Ovary (tissue), 9 donors: Measurements from ENCODE around the gene COL4A3. TPM values are rescaled to one million over a fixed set of nuclear protein-coding genes. Genes with fewer than 3 reads are reported as not detected.

ENCODE experiments used
- DNase-seq, 5 donors: peaks; one replicate each; pipeline ENCODE4 v3.0.0-alpha.2; 2019 to 2020
- H3K27ac ChIP-seq, 2 donors: fragments of 200-600 bp; one replicate each; pipeline versions ENCODE4 v1.5.1 to v1.8.0; 2019 to 2022
- H3K27me3 ChIP-seq: fragments of 200-600 bp; one replicate; pipeline ENCODE4 v1.8.0; 2022
- H3K36me3 ChIP-seq: fragments of 200-600 bp; sonication (generic); one replicate; pipeline ENCODE4 v1.5.1; 2019
- H3K4me1 ChIP-seq: one replicate; pipeline ENCODE4 v1.8.1; 2013; ENCODE audit warnings: mild to moderate bottlenecking, moderate library complexity; ENCODE audit not compliant: insufficient read depth
- H3K4me3 ChIP-seq: fragments of 200-600 bp; sonication (generic); one replicate; pipeline ENCODE4 v1.5.1; 2017
- H3K9me3 ChIP-seq, 2 donors: fragments of 200-600 bp in 1 of 2; sonication (generic) in 1 of 2; one replicate each; pipeline versions ENCODE4 v1.5.1 to v1.8.1; 2013 to 2019; ENCODE audit warnings: mild to moderate bottlenecking in 1 of 2, moderate library complexity in 1 of 2
- CTCF ChIP-seq, 3 donors: fragments of 450-650 bp in 2 of 3; fragments of 200-600 bp in 1 of 3; IDR thresholded peaks; one replicate each; pipeline versions ENCODE4 v1.5.1 to v1.8.0; 2016 to 2022; ENCODE audit warnings: antibody characterized with exemption in 3 of 3, mild to moderate bottlenecking in 1 of 3
- EP300 ChIP-seq: sonication (generic); formaldehyde crosslinking; IDR thresholded peaks from one replicate; pipeline ENCODE4 v1.6.1; 2017; ENCODE audit warnings: antibody characterized with exemption
- POLR2A ChIP-seq: fragments of 450-650 bp; IDR thresholded peaks from one replicate; pipeline ENCODE4 v1.6.1; 2017; ENCODE audit warnings: antibody characterized with exemption, mild to moderate bottlenecking, moderate library complexity
- WGBS, 3 donors: extraction: QIAGEN DNeasy Blood & Tissue Kit in 1 of 3; methylation state at CpG; one replicate each; pipeline versions ENCODE4 v1.1.5 to v1.1.7; 2013 to 2017; 5-methylcytosine and 5-hydroxymethylcytosine counted together
- intact Hi-C, 4 donors: fragments of 100-400 bp; cut with DNase I; formaldehyde crosslinking; loops; one replicate each; pipeline versions ENCODE4 v1.11.0 to v1.15.1; 2022 to 2023
- polyA plus RNA-seq, 2 donors: library from polyadenylated mRNA; stranded (reverse); fragments of 200-250 nt in 1 of 2; fragments of 350-450 nt in 1 of 2; fragmentation: Illumina TruSeq in 1 of 2; extraction: RNeasy Lipid Tissue Mini Kit (QIAGEN cat#74804) in 1 of 2; gene quantifications; one replicate each; pipeline ENCODE4 v1.2.3, GENCODE V29; 2013 to 2014
- total RNA-seq, 7 donors: library from RNA; depleted of rRNA in 2 of 7; stranded (reverse); fragments of >200 nt in 2 of 7; fragmentation: NEBNext Ultra II Directional in 3 of 7; extraction: Animal tissue kit (Norgen Biotek cat#: 25700) in 3 of 7; gene quantifications; one replicate each; pipeline versions ENCODE4 v1.1.0 to v1.2.4, GENCODE V29; 2016 to 2023
- donor health status: DM: no; HTN: no; CAD: no; lungs with moderate emphysema.
- donor health status: DM: no; HTN: no; CAD: no.
- donor health status: Bipolar disorder and iron deficiency.
- donor health status: DM: yes; HTN: yes; CAD: no.
- donor health status: DM: no; HTN: no; CAD: no.
- donor health status: DM: yes; HTN: yes; CAD: no.

COL4A3 gene
- total and polyA plus RNA-seq, 9 donors, result 0.47 to 14.1 (median 2.9) TPM

GRCh38 chr2:227127201-227127600, 37.2 kb upstream of the COL4A3 start:
- H3K9me3 ChIP-seq, result no peaks in the 10 kb centered on the region
- intact Hi-C loops, result loop anchor here in 2 of 4 donors (5.0 kb wide), 2 partner anchors 115 to 640 kb away; no protein-coding TSS in a partner anchor
- H3K27me3 ChIP-seq, result no peaks in the 10 kb centered on the region
- no peak overlapping the region for H3K4me3 ChIP-seq
- H3K4me1 ChIP-seq, result no peaks in the 10 kb centered on the region
- no peak for DNase-seq
- WGBS, 3 donors, result 61 to 71% (median 67%) methylated on average over 8 of the region's 8 CpGs
- TF ChIP-seq POLR2A (no peak), CTCF (IDR thresholded peaks at IDR 0.05) (no peak), EP300 (no peak)
- H3K36me3 ChIP-seq, result no peaks in the 10 kb centered on the region
- H3K27ac ChIP-seq, result no peak overlapping the region

- WGBS, 3 donors, result 87 to 94% (median 87%) methylated on average over 8 of the region's 8 CpGs
- TF ChIP-seq EP300 (no peak), POLR2A (no peak), CTCF (IDR thresholded peaks at IDR 0.05) (no peak)
- no peak for DNase-seq
- no peak overlapping the region for H3K4me3 ChIP-seq
- no peaks in the 10 kb centered on the region for H3K9me3 ChIP-seq
- no peaks in the 10 kb centered on the region for H3K27me3 ChIP-seq
- intact Hi-C loops, result loop anchor here in 2 of 4 donors (5.0 to 10.0 kb wide), 2 partner anchors 107 to 634 kb away; no protein-coding TSS in a partner anchor
- H3K36me3 ChIP-seq, result no peaks in the 10 kb centered on the region
- H3K27ac ChIP-seq, result no peak overlapping the region
- H3K4me1 ChIP-seq, result peaks cover 4% of the 10 kb centered on the region
Observed at GRCh38 chr2:227130636-227131035, 33.8 kb upstream of the COL4A3 start.

- intact Hi-C loops, result loop anchor here in 2 of 4 donors (5.0 to 10.0 kb wide), 2 partner anchors 104 to 632 kb away; no protein-coding TSS in a partner anchor
- TF ChIP-seq CTCF (IDR thresholded peaks at IDR 0.05), result no peak
- TF ChIP-seq POLR2A, result no peak
- no peak for TF ChIP-seq EP300
- H3K4me1 ChIP-seq, result peaks cover 4% of the 10 kb centered on the region
- no peak overlapping the region for H3K4me3 ChIP-seq
- no peak overlapping the region for H3K27ac ChIP-seq
- no peaks in the 10 kb centered on the region for H3K9me3 ChIP-seq
- 74 to 84% (median 78%) methylated on average over 4 of the region's 4 CpGs for WGBS, 3 donors
- DNase-seq, result no peak
- H3K27me3 ChIP-seq, result no peaks in the 10 kb centered on the region
- no peaks in the 10 kb centered on the region for H3K36me3 ChIP-seq
Observed at GRCh38 chr2:227132986-227133385, 31.4 kb upstream of the COL4A3 start.

- WGBS, 3 donors, result 13 to 17% (median 14%) methylated on average over 5 of the region's 5 CpGs
- DNase-seq, result no peak
- H3K36me3 ChIP-seq, result no peaks in the 10 kb centered on the region
- no peak for TF ChIP-seq CTCF (IDR thresholded peaks at IDR 0.05)
- peaks cover 4% of the 10 kb centered on the region for H3K4me1 ChIP-seq
- no peak overlapping the region for H3K4me3 ChIP-seq
- H3K27ac ChIP-seq, result no peak overlapping the region
- H3K9me3 ChIP-seq, result no peaks in the 10 kb centered on the region
- no peaks in the 10 kb centered on the region for H3K27me3 ChIP-seq
- intact Hi-C loops, result loop anchor here in 2 of 4 donors (5.0 to 10.0 kb wide), 2 partner anchors 103 to 630 kb away; no protein-coding TSS in a partner anchor
Observed at GRCh38 chr2:227134591-227134990, 29.8 kb upstream of the COL4A3 start.
